Gastrocnemius medialis (tissue), 4 donors: Measurements from ENCODE around the gene MTRR.
"Not testable (repeated sequence)": the region's sequence is repeated elsewhere in the genome, so short reads cannot be mapped to it uniquely, and the experiment has no call there.

Experiments
- CTCF ChIP-seq, 5 experiments: fragments of 450-650 bp in 3 of 5; fragments of 200-600 bp in 2 of 5; sonication (generic) in 2 of 5; IDR thresholded peaks in 4 of 5; conservative IDR thresholded peaks in 1 of 5; 1 replicate in 4 of 5; 2 replicates in 1 of 5; pipeline ENCODE4 v1.5.1; 2016 to 2019; ENCODE audit warnings: antibody characterized with exemption in 5 of 5, mild to moderate bottlenecking in 3 of 5, moderate library complexity in 3 of 5
- POLR2A ChIP-seq, 2 donors: fragments of 450-650 bp; IDR thresholded peaks; one replicate each; pipeline ENCODE4 v1.6.1; 2017; ENCODE audit warnings: antibody characterized with exemption in 2 of 2, mild to moderate bottlenecking in 2 of 2, moderate library complexity in 2 of 2

GRCh38 chr5:7911429-7911771 lies 42.5 kb downstream of the MTRR start:
- not testable (repeated sequence) for TF ChIP-seq CTCF (IDR thresholded peaks at IDR 0.05 in 4 of 5, conservative IDR thresholded peaks at IDR 0.05 in 1 of 5); POLR2A (IDR thresholded peaks at IDR 0.05)
